Stimulated activated CD4-positive, alpha-beta T cell treated with anti-CD3 and anti-CD28 coated beads, TNF-alpha, amount 100 ng/mL, for 48 hours (primary cell): ENCODE data around the gene NPBWR2.

Experiments used
- DNase-seq, 3 donors: peaks; one replicate each; pipeline ENCODE4 v3.0.0-alpha.2; 2020; ENCODE audit warnings: low read depth in 3 of 3

NPBWR2 gene

DNA sequence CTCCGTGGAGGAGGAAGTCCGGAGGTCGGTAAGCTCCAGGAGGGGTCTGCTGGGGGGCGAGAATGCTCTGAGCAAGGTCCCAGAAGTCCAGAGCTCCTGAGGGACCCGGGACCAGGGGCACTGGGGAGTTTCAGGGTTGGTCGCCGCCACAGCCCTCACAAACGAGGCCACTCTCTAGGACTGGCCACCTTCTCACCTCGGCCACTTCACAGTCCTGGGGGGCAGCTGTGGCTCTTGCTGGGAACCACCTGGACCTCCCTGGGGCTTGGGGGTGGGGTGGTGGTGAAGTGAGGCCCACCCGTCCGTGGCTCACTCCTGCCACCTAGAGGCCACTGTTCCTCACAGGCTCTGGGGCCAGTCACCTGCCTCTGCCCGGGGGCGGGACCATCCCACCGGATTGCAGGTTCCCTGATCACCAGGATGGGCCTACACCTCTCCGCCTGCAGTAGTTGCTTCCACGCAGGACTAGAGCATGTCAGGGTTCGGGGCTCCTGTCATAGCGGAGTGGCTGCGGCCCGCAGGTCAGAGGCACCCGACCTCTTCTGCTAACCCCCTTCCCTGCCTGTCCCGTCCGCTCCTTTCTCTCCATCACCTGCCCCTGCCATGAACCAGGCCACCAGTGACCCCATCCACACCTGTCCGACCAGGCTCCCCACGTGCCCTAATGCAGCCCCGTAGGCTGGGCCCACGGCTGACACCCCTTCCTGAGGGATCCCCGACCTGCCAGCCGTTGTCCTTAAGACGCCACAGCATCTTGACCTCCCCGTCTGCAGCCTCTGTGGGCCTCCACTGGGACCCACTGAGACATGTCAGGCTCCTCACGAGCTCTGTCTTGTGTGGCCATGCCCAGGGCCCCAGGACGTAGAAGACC lies 49.5 kb downstream of the NPBWR2 start:
- peak; percentile 66 to 90 (median 81) for DNase-seq

DNA sequence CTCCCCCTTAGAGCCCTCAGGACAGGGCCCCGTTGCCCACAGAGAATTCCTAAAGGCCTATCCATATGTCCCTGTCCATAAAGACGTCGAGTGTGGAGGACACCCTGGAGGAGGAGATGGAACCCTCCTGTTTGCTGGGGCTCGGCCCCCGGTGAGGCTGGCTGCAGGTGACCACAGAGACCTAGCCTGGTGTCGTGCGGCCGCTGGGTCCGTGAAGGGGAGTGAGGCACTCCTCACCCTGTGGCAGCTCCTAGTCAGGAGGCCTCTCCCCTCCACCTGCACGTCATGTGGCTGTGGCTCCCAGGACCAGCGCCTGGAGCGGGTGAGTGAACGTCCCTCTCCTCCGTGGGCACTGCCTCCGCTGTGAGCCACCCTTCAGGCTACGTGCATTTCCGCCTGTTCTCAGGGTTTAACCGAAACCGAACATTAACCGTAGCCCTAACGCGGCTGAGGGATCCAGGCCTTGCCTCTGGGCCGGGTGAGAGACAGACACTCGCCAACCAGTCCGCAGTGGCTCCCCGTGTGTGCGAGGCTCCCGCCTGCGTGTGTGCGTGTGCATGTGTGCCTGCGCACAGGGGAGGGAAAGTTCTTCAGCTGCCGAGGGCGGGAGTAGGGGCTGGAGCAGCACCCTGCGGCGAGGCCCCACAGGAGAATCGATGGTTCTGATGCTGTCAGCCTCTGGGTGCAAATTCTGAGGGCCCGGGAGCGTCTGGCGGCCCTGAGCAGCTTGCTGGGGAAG lies 50.3 kb downstream of the NPBWR2 start:
- DNase-seq = no peak

DNA sequence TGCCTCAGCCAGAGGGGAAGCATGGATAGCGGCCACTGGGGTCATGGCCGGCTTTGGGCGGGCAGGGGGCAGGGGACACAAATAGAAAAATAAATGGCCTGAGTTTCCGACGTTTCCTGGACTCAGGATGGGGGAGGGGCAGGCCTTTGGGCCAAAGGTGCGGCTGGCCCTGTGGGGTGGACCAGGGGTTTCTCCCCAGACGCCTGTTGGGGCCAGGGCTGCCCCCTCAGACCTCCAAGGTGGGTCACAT lies 50.8 kb downstream of the NPBWR2 start:
- no peak for DNase-seq

DNA sequence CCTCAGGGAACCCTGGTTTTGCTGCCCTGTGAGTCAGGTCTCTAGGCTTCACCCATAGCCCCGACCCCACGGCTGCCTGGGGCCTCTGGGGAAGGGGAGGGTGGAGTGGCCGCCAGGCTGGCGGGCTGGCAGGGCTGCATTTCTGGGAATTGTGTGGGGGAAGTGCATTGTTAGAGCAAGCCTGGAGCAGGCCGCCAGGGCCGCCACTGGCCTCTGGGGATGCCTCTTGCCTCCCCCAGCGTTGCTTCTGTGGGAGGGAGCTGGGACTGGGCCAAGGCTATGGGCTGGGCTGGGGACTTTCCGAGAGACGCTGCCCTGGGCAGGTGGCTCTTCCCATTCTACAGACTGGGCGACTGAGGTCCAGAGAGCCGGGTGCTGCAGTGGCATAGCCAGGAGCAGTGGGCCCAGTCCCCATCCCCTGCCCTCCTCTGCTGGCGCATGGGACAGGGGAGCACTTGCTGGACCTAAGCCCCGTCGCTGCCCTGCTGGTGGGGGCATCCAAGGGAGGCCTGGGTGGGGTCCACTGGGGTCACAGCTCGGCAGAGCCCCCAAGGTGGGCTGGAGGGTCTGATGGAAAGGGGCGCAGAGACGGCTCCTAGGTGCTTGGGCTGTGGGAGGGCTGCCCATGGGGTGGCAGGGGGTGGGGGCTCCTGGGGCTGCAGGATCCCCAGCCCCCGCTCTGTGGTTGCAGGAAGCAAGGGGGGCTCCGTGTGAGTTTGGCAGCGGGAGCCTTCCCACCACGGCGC lies 51.3 kb downstream of the NPBWR2 start:
- DNase-seq = no peak

DNA sequence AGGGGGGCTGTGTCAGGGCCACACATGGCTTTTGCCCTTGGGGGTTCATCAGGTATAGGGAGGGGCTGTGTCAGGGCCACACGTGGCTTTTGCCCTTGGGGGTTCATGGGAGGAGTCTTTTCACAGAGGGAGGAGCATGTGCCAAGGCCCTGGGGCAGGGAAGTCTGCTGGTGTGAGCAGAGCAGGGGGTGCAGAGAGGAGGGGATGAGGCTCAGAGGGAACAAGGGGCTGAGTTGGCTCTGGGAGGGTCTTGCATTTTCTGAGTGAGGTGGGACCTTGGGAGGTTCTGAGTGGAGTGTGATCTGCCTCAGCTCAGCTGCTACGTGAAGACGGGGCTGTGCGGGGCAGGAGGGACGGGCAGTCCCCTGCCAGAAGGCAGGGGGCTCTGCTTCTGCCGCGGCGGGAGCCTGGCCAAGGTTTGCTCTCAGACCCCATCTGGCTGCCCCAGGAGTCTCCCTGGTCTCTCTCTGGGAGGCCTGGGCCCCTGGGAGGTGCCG lies 51.9 kb downstream of the NPBWR2 start:
- no peak for DNase-seq

DNA sequence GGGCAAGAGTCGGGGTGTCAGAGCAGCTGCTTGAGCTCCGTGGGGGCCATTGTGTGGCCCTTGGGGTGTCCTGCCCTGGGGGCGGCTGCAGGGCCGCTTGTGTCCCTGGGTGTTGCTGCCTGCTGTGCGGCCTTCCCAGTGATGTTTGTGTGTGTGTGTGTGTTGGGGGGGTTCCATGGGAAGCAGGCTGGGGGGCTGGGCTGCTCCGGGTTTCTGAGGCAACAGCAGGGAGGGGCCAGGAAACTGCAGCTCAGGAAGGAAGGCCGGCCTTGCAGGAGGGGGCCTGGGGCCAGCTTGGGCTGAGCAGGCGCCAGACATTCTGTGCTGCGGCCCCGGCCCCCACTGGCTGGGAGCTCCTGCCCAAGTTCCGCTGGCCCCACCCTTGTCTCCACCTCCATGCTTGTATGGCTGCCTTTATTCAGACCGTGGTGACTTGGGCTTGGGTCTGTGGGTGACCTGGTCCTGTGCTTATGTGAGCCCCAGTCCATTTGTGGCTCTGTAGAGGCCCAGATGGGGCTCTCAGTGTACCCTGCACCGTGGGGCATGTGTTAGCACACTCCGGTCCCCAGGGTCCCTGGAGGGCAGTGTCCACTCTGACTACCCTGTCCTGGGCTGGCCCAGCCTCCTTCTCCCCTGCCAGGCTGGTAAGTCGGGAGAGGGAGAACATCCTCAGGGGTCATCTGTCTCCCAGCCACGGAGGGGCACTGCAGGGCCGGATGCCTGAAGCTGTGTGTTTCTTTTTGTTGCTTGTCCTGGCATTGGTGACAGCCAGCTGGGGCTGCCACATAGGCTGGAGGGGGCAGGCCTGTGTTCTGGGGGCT lies 53.3 kb downstream of the NPBWR2 start:
- no peak for DNase-seq
